ENCODE results near the gene B3GNT5.

Gene B3GNT5

GRCh38 chr3:183244981-183245476 lies 8.0 kb upstream of the B3GNT5 start:
- peaks cover 3% of the 10 kb centered on the region for H3K9me3 ChIP-seq (ENCODE audit: severe bottlenecking)
- ATAC-seq (ENCODE audit: low read depth) (no peak), DNase-seq (ENCODE audit: low spot score) (no peak)
- H3K4me3 ChIP-seq (ENCODE audit: severe bottlenecking), result no peak overlapping the region
- TF ChIP-seq CTCF (IDR thresholded peaks at IDR 0.05; ENCODE audit: poor library complexity, severe bottlenecking), result no peak
- H3K27me3 ChIP-seq (ENCODE audit: insufficient read depth, poor library complexity, severe bottlenecking), result no peaks in the 10 kb centered on the region
- no peaks in the 10 kb centered on the region for H3K36me3 ChIP-seq (ENCODE audit: low read depth)
- peaks cover 5% of the 10 kb centered on the region for H3K4me1 ChIP-seq (ENCODE audit: insufficient read depth, poor library complexity, severe bottlenecking)
- H3K27ac ChIP-seq (ENCODE audit: poor library complexity, severe bottlenecking), result peak overlapping the region; percentile 16

- H3K4me1 ChIP-seq (ENCODE audit: insufficient read depth, poor library complexity, severe bottlenecking), result peaks cover 6% of the 10 kb centered on the region
- no peaks in the 10 kb centered on the region for H3K9me3 ChIP-seq (ENCODE audit: severe bottlenecking)
- DNase-seq (ENCODE audit: low spot score), result no peak
- 0 out of 3 replicates have a peak, but pooled peaks have one; percentile 42 for ATAC-seq (ENCODE audit: low read depth)
- H3K4me3 ChIP-seq (ENCODE audit: severe bottlenecking), result no peak overlapping the region
- no peak for TF ChIP-seq CTCF (IDR thresholded peaks at IDR 0.05; ENCODE audit: poor library complexity, severe bottlenecking)
- no peak overlapping the region for H3K27ac ChIP-seq (ENCODE audit: poor library complexity, severe bottlenecking)
- H3K36me3 ChIP-seq (ENCODE audit: low read depth), result no peaks in the 10 kb centered on the region
- no peaks in the 10 kb centered on the region for H3K27me3 ChIP-seq (ENCODE audit: insufficient read depth, poor library complexity, severe bottlenecking)
These were observed 6.0 kb upstream of the B3GNT5 start for GRCh38 chr3:183247011-183247589.

GRCh38 chr3:183249006-183249718 lies 3.9 kb upstream of the B3GNT5 start:
- Histone ChIP-seq H3K4me3 (ENCODE audit: severe bottlenecking) (no peak overlapping the region), H3K4me1 (ENCODE audit: insufficient read depth, poor library complexity, severe bottlenecking) (peaks cover 13% of the 10 kb centered on the region), H3K27ac (ENCODE audit: poor library complexity, severe bottlenecking) (no peak overlapping the region), H3K36me3 (ENCODE audit: low read depth) (no peaks in the 10 kb centered on the region), H3K27me3 (ENCODE audit: insufficient read depth, poor library complexity, severe bottlenecking) (no peaks in the 10 kb centered on the region), H3K9me3 (ENCODE audit: severe bottlenecking) (peaks cover 1% of the 10 kb centered on the region)
- TF ChIP-seq CTCF (IDR thresholded peaks at IDR 0.05; ENCODE audit: poor library complexity, severe bottlenecking), result no peak
- ATAC-seq (ENCODE audit: low read depth), result no peak
- DNase-seq (ENCODE audit: low spot score), result no peak

GRCh38 chr3:183252118-183252782 lies 803 bp upstream of the B3GNT5 start:
- H3K4me3 ChIP-seq (ENCODE audit: severe bottlenecking), result peak overlapping the region; percentile 94
- H3K27me3 ChIP-seq (ENCODE audit: insufficient read depth, poor library complexity, severe bottlenecking), result no peaks in the 10 kb centered on the region
- ATAC-seq (ENCODE audit: low read depth) (no peak), DNase-seq (ENCODE audit: low spot score) (no peak)
- peaks cover 23% of the 10 kb centered on the region for H3K36me3 ChIP-seq (ENCODE audit: low read depth)
- peaks cover 1% of the 10 kb centered on the region for H3K9me3 ChIP-seq (ENCODE audit: severe bottlenecking)
- peak overlapping the region; percentile 94 for H3K27ac ChIP-seq (ENCODE audit: poor library complexity, severe bottlenecking)
- TF ChIP-seq CTCF (IDR thresholded peaks at IDR 0.05; ENCODE audit: poor library complexity, severe bottlenecking), result no peak
- H3K4me1 ChIP-seq (ENCODE audit: insufficient read depth, poor library complexity, severe bottlenecking), result peaks cover 23% of the 10 kb centered on the region
